Activated CD8-positive, alpha-beta memory T cell treated with anti-CD3 and anti-CD28 coated beads, Interleukin-2, amount 50 U/mL, for 1 hour (primary cell): ENCODE results near the gene SLC17A9.

Experiments
- DNase-seq: peaks from one replicate; pipeline ENCODE4 v3.0.0-alpha.2; 2020; ENCODE audit errors: extremely low read depth

SLC17A9 gene, protein sequence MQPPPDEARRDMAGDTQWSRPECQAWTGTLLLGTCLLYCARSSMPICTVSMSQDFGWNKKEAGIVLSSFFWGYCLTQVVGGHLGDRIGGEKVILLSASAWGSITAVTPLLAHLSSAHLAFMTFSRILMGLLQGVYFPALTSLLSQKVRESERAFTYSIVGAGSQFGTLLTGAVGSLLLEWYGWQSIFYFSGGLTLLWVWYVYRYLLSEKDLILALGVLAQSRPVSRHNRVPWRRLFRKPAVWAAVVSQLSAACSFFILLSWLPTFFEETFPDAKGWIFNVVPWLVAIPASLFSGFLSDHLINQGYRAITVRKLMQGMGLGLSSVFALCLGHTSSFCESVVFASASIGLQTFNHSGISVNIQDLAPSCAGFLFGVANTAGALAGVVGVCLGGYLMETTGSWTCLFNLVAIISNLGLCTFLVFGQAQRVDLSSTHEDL

DNA sequence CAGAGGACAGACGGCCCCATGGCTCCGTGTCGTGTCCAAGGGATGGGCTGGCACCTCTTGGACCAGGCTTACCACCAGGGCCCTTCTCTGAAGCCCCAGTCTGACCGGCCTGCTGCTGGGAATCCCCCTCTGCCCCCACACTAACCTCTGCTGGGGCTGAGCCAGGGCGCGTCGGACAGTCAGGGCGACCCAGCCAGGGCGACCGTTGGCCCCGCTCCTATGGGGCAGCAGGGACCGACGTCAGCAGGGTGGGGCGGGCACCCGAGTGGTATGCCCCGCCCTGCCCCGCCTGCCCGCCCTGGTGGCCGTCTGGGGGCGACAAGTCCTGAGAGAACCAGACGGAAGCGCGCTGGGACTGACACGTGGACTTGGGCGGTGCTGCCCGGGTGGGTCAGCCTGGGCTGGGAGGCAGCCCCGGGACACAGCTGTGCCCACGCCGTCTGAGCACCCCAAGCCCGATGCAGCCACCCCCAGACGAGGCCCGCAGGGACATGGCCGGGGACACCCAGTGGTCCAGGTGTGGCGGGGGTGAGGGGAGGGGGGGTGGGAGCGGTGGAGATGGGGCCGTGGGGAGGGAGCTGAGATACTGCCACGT, at the start of gene SLC17A9:
Gene SLC17A9 (plus strand): TSS at position 337 of the 595 bp plus-strand sequence. CDS start 122 bp downstream, at position 459.
- no peak for DNase-seq

DNA sequence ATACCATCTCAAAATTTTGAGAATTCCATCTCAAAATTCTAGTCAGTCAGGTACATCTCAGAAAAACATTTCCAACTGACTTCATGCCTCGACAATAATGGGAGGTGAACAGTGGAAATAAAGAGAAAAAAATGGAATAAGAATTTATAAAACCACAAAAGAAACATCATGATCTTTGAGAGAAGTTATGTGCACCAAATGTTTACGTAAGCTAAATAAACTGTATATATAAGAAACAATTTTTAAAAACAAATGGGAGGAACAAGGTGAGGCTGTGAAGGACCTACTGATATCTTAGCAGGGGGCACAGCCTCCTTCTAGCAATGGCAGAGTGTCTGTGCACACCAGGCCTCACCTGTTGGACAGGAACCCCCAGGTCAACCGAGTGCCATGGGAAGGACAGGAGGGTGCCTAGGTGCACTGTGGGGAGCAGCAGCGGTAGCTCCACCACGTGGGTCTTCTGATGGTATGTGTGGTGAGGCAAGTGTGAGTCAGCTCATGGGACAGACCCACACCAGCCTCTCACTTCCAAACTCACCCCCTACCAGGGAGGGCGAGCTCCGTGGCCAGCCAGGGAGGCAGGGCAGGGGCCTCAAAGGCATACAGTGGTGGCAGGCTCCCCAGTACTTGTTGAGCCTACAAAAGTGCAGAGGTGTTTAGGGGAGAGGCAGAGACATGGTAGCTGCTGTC, 49.4 kb upstream of the SLC17A9 start:
- no peak for DNase-seq

DNA sequence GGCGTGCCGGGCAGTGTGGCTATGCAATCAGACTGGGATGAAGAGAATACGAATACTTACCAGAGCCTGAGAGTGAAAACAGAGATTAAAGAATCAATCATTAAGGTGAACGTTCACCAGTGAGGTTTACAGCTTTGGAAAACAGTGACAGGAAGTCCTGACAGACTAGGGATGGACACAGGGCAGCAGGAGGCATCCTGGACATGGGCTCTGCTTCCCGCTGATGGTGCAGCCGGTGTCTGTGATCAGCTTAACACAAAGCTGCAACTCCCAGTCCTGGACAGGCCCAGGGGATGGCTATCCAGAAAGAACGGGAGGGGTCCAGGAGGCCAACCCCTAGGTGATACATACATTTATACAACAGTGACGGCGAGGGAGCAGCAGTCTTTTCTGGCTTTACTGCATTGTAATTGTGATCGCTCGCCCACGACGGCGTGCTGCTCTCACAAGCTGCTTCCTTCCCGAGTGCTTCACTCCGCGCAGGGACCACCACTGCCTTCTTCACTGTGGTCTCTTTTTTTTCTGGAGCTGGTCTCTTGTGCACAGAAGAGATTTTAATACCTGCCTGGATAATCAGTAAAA, 46.9 kb upstream of the SLC17A9 start:
- no peak for DNase-seq

DNA sequence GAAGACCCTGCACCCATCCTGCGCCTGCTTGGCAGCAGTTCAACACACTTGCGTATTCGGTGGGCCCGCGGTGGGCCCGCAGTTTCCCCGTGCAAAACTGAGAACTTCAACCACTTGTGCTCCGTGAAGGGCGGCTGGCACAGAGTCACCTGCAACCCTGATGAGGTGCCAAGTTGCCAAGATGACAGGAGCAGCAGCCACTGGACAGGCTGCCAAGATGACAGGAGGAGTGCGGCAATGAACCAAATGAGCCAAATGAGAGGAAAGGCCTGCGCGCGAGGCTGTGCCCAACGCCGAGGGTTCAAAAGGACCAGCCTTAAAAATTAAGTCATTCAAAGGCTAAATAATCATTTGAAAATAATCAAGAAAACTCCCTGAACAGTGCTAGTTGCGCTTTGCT, 46.3 kb upstream of the SLC17A9 start:
- no peak for DNase-seq

DNA sequence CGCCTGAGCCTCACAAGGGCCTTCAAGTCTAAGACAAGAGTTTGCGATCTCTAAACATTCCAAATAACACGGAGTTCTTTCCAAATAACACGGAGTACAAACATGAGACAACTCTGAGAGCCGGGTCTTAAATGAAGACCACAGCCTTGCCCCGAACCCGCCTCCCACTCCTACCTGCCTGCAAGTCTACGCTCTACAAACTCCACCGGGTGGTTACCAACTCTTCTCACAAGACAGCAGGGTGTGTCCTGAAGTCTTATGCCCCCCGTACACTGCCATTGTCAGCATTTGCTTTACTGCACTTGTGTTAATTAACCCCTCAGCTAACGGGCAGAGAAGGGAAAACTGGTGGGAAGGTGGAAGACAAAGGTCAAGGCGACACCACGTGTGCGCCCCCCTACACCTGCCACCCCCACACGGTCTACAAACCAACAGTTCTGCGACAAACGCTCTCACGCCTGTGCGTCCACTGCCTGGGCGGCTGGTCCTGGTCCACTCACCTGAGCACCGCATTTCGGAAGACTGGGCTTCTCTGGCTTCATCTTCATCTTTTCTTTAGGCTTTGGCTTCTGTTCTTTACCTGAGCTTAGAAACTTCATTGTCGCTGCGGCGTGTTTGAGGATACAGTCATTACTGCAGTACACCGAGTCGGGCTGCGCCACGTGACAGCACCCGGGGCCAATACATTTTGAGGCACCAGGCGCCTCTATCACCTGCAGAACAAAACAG, 45.7 kb upstream of the SLC17A9 start:
- no peak for DNase-seq

DNA sequence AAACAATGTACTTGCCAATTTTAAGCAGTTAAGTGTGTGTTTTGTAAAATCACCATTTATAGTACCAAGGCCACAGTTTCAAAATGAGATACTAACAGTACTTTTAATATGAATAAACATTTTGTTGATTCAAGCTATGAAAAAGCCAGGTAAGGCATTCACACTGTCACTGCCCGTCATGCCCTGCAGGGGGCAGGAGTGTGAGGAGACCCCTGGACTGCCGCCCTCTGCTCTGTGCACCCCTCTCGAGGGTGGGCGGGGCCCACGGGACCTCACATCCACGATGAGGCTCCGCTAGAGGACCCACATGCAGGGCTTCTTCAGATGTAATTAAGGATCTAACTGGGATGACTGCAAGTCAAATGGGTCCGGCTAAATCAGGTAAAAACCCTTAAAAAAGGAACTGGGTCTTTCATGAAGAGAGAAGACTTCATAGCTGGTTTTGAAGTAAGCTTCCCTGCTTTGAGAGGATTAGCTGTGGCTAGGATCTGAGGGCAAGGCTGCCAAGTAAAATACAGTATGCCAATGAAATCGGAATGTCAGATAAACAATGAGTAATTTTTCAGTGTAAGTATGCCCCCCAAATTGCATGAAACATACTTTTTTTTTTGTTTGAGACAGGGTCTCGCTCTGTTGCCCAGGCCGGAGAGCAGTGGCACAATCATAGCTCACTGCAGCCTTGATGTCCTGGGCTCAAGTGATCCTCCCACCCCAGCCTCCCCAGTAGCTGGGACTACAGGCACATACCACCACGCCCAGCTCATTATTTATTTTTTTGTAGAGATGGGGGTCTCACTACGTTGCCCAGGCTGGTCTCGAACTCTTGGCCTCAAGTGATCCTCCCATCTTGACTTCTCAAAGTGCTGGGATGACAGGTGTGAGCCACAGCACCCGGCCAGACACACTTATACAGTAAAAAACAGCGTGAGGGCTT, 44.9 kb upstream of the SLC17A9 start:
- DNase-seq = no peak

DNA sequence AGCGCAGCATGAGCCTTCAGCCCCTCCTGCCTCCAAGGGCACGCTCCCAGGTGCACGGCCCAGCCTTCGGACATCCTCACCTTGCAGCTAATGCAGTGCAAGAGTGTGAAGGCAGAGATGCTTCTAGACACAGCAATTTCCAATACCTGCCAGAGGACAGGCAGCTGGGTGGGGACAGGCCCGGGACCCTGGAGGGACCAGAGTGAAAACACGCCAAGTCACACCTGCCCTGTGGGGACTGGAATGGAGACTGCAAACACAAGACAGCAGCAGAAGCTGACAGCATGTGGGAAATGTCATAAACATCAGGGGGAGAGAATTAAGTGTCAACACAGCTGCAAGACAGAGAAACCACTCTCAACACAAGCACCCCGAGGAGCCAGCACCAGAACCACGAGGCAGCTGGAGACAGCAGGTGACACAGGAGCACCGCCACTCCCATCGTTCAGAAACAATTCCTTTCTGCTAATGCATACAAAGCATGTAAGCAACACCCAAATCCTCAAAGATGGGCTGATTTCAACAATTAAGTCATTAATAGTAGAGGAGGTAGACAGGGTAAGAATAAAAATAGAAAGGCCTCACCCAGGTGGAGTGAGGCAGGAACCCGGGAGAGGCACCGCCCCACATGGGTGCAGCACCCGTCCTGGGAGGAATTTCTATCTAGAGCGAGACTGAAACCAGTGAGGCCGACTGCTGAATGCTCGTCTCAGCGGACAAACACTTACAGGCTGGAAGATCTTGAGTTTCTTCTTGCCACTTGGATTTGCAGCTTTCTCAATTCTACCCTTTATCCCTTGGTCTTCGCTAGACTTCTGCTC, 43.3 kb upstream of the SLC17A9 start:
- no peak for DNase-seq

DNA sequence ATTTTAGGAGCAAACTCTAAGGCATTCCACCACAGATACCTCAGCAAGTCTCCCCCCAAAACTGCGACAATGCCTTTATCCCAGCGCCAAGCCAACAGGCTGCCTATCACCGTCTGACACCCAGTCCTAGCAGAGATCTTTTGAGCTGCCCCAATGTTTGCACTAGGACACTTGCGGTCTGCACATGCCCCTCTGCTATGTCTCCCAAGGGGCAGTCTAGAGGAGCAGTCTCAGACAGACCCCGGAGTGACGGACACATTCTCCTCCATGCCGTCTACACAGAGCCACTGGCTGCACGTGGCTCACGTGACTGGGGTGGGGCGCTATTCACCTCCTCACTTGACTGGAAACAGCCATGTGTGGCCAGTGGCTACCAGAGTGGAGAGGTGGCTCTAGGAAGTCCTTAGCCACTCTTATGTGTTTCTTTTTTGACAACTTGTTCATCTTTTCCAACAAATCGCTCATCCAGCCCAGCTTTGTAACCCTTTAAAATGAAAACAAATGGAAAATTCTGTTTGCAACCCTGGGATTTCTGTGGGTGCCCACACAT, 42.2 kb upstream of the SLC17A9 start:
- DNase-seq = no peak

DNA sequence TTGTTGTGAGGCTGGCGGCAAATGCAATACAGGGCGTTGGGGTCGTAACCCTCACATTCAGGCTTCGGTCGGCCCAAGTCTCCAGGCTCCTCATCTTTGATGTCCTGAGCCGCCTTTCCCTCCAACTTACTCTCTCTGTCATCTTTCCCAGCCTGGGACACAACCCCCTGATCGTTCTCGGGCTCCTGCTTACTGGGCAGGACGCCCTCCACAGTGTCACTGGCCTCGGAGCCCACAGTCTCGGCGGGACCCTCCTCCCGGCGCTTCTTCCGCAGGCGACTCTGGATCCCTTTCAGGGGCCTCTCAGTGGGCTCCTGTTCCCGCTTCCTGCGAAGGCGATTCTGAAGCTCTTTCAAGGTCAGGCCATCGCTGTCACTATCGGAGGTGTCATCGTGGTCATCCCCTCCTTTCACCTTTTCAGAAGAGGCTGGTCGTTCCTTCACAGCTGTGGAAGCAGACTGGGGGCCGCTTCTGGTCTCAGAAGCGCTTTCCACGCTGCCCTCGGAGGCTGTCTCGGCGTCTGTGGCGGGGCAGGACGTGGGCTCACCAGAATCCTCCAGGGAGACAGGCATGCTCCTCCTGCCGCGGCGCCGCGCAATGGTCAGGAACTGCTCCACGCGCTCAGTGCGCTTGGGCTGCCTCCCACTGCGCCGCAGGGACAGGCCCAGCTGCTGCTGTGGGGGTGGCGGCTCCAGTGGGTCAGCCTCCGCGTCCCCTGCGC, 41.6 kb upstream of the SLC17A9 start:
- no peak for DNase-seq

DNA sequence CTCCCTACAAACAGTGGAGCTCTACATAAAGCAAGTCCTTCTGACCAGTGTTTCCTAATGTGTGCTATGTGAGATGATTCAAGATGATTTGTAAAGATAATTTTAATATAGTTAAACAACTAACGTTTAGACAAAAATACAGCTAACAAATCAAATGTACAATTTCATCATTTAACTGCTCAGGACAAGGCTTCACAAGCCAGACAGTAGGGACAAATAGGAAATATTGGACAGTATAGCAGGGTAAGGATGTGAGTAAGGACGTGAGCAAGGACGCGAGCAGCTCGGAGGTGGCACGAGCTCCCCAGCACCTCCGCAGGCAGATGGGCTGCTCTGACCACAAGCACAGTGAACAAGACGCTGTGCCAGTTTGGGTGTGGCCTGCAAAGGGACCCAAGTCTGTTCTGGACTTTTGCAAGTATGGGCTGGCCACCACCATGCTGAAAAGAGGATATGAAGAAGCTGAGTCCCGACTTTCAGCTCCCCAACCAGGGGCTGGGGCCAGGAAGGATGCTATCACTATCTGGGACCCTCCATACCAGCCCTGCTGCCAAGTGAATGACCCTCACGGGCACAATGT, 40.7 kb upstream of the SLC17A9 start:
- DNase-seq = no peak

DNA sequence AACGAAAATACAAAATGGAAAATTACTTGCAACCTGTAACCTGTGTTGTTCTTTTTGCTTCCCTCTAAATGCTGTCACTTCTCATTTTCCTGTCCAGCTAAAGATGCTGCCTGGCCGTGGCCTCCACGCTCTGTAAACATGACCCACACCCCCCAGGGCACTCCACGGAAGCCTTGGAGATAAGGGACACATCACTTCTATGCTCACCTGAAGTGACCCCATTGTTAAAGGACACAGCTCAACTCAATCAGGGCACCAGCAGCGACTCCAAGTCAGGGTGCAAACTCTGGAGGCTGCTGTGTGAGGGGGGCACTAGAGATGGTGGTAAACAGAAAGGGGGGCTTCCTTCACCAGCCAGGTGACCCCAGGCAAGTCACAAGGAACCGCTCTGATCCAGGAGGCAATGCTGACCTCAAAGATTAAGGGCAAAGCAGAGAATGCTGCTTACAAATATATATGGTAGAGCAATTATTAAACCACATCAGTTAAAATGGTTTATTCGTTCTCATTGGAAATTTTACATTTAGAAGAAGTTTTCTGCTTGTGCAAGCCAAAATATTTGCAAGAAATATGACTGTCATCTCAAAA, 39.4 kb upstream of the SLC17A9 start:
- no peak for DNase-seq

DNA sequence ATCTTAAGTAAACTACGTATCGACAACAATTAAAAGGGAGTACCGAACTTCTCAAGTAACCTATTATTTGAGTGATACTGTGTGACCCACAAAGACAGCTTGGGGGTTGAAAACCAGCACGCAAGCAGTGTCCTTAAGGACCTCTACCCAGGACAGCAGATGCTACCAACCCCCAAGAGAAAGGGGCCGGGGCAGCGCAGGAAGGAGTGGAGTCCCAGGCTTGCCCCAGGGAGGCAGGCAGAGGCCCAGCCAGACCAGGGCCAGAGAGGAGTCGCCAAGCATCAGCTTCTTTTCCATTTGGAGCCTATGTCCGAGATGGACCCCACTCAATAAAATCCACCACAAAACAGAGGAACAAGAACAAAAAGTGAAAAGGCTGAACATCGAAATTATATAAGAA, 38.1 kb upstream of the SLC17A9 start:
- DNase-seq = no peak

DNA sequence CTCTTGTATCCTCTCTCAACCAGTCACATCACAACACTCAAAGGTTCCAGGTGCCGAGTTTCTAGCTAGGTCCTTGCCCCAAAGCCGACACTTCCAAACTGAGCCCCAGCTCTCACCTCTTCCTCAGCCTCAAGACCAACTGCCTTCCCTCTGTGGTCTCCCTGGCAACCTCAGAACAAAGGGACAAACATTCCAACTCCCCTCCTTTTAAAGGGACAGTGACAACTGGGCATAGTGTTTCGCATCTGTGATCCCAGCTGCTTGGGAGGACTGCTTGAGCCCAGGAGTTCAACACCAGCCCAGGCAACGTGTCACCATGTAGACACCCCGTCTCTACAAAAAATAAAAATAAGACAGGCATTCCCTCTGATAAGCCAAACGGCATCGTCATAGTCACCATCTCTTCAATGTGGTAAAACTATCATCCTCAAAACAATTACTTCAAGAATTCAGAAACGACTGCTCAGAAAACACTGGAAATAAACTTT, 37.5 kb upstream of the SLC17A9 start:
- no peak for DNase-seq

DNA sequence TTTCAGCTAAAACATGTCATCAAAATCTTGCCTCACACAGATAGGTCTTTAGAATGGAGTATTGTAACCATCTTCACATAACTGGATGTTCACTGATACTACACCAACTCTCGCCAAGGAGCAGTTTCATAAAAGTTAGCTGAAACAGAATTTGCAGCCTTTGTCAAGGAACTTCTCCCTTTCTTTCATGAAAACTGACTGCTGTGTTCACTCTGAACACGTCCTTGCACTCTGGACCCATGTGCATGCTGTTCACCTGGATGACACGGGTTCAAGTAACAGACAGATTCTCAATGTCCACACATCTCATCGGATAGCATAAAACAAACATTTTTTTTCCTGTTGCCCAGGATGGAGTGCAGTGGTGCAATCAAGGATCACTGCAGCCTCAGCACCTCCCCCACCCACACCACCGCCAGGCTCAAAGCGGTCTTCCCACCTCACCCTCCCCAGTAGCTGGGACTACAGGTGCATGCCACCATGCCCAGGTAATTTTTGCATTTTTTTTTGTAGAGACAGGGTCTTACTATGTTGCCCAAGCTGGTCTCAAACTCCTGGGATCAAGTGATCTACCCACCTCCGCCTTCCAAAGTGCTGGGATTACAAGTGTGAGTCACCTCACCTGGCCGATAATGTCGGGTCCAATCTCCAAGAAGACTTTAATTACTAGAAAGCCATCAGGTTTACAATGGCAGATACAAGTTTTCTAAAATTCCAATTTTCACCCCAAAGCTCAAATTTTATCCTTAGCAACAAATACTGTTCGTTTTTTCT, 35.6 kb upstream of the SLC17A9 start:
- DNase-seq = no peak

DNA sequence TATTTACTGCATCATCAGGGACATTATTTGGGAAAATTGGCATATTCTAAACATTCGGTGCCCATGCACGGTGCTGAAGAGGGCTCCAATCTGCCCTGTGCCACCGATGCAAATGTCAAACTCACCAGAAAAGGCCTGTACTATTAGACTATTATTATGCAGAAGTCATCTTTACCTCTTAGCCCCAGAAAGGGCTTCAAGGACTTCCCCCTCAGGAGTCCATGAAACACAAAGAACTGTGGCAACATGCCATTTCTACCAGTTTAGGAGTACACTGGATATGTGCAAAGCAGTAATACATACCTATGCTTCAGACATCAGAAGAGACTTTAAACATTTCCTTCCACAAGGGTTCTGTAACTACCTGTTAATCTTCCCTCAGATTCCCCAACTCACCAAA, 34.8 kb upstream of the SLC17A9 start:
- DNase-seq = no peak

DNA sequence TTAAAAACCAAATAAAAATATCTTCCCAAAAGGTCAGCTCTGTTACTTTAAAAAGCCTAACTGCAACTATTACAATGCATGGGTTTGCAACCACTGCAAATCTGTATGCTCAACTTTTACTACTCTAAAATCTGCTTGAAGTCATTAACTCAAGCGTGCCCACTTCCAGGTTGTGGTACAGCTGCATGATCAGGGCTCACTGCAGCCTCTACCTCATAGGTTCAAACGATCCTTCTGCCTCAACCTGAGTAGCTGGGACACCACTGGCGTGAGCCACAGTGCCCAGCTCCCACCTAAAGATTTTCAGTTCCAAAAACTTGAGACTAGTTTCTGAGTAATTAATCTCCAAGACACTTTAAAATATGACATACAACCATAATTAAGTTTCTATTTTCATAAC, 34.4 kb upstream of the SLC17A9 start:
- DNase-seq = no peak

DNA sequence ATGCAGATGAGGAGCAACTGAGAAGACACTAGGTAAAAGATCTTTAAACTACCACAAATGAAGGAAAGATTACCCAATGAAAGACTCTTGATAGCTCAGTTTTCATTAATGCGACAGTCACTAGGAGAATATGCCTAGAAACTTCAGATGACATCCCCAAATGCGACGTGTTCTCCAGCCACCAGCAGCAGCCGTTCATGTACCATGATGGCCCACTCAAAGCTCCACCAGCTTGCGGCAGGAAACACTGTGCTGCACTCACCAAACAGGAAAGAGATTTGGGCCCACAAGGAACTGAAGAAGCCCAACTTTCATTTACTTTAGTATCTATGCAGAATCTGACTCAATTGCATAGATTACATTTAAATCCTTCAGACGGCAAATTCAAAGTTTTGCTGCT, 33.7 kb upstream of the SLC17A9 start:
- no peak for DNase-seq
